ENCODE results near the gene CCL24.

DNA sequence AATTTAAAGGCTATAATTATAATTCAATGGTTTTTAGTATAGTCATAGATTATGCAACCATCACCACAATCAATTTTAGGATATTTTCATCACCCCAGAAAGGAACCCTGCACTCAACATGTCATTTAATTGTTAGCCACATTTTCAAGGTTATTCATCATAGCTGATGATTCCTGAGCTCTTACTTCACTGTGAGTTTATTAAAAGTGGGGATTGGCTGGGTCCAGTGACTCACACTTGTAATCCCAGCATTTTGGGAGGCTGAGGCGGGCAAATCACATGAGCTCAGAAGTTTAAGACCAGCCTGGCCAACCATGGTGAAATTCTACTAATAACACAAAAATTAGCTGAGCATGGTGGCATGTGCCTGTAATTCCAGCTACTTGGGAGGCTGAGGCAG lies 42.4 kb downstream of the CCL24 start:
- TF ChIP-seq, protein P1, sequence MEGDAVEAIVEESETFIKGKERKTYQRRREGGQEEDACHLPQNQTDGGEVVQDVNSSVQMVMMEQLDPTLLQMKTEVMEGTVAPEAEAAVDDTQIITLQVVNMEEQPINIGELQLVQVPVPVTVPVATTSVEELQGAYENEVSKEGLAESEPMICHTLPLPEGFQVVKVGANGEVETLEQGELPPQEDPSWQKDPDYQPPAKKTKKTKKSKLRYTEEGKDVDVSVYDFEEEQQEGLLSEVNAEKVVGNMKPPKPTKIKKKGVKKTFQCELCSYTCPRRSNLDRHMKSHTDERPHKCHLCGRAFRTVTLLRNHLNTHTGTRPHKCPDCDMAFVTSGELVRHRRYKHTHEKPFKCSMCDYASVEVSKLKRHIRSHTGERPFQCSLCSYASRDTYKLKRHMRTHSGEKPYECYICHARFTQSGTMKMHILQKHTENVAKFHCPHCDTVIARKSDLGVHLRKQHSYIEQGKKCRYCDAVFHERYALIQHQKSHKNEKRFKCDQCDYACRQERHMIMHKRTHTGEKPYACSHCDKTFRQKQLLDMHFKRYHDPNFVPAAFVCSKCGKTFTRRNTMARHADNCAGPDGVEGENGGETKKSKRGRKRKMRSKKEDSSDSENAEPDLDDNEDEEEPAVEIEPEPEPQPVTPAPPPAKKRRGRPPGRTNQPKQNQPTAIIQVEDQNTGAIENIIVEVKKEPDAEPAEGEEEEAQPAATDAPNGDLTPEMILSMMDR (IDR thresholded peaks at IDR 0.05) = no peak
- no peak for TF ChIP-seq POLR2AphosphoS5 (IDR thresholded peaks at IDR 0.05)

All from transverse colon (tissue), 4 donors.